Activated CD4-positive, alpha-beta T cell treated with anti-CD3 and anti-CD28 coated beads, Interleukin-2, amount 10 ng/mL, durations not matched to agents 7 days and 5 days (primary cell): ENCODE results near the gene LENG8. TPM values are rescaled to one million over a fixed set of nuclear protein-coding genes. Genes with fewer than 3 reads are reported as not detected.
"Not testable (repeated sequence)": the region's sequence is repeated elsewhere in the genome, so short reads cannot be mapped to it uniquely, and the experiment has no call there.

Experiments used
- CTCF ChIA-PET: fragments of 350-600 bp; sonication (Branson Sonifier 250); formaldehyde crosslinking; loops from one replicate; lab custom pipeline; 2021; ENCODE audit warnings: antibody characterized with exemption; lab: Charles Lee
- POLR2A ChIA-PET: fragments of 350-600 bp; sonication (Branson Sonifier 250); formaldehyde crosslinking; loops from one replicate; lab custom pipeline; 2021; ENCODE audit warnings: antibody characterized with exemption; lab: Charles Lee
- DNase-seq: peaks from one replicate; pipeline ENCODE4 v3.0.0-alpha.2; 2020
- H3K27ac Mint-ChIP-seq: one replicate; pipeline ENCODE4 v1.8.0; 2021; ENCODE audit warnings: mild to moderate bottlenecking, moderate library complexity, mixed read lengths
- H3K27me3 Mint-ChIP-seq: one replicate; pipeline ENCODE4 v1.8.0; 2021; ENCODE audit warnings: mixed read lengths
- H3K36me3 Mint-ChIP-seq: one replicate; pipeline ENCODE4 v1.8.0; 2021; ENCODE audit warnings: low read depth, mixed read lengths
- H3K4me1 Mint-ChIP-seq: one replicate; pipeline ENCODE4 v1.8.0; 2021; ENCODE audit warnings: mixed read lengths
- H3K4me3 Mint-ChIP-seq: one replicate; pipeline ENCODE4 v1.8.0; 2021; ENCODE audit warnings: mild to moderate bottlenecking, moderate library complexity, mixed read lengths
- H3K9me3 Mint-ChIP-seq: one replicate; pipeline ENCODE4 v1.8.0; 2021; ENCODE audit warnings: mixed read lengths
- total RNA-seq, 2 experiments: library from RNA; stranded (reverse); gene quantifications; one replicate each; pipeline ENCODE4 v1.2.3, GENCODE V29; 2021

Gene LENG8
- total RNA-seq, 2 experiments from 2014 or later = 245 to 248 TPM

DNA sequence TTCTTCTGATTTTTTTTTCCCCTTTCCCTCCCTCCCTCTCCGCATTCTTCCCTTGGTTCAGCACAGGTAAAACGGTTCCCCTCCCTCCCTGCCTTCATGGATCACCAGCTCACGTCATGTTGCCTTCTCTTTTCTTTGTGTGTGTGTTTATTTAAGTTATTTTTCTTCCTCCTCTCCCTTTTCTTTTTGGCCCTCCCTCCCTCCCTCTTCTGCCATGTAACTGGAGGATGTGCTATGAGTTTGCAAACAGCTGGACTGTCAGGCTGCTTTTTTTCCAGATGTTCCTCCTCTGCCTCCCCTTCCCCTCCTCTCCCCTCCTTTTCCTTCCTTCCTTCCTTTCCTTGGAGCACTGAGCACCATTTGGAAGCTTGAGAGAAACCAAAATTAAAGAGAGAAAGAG, 12.6 kb downstream of the LENG8 start:
- Mint-ChIP-seq H3K4me3 (peak overlapping the region; percentile 68), H3K9me3 (no peaks in the 10 kb centered on the region), H3K27ac (peak overlapping the region; percentile 86), H3K36me3 (peaks cover 32% of the 10 kb centered on the region), H3K27me3 (peaks cover 9% of the 10 kb centered on the region), H3K4me1 (peaks cover 40% of the 10 kb centered on the region)
- DNase-seq = no peak
- CTCF ChIA-PET = interaction anchor here (1.9 kb wide), 1 partner anchor 11 kb away, joined by 8 read pairs; no protein-coding TSS in a partner anchor
- POLR2A ChIA-PET = interaction anchor here (1.4 kb wide), 1 partner anchor 13 kb away, joined by 3 read pairs; the partner anchor contains the start of gene LENG8

DNA sequence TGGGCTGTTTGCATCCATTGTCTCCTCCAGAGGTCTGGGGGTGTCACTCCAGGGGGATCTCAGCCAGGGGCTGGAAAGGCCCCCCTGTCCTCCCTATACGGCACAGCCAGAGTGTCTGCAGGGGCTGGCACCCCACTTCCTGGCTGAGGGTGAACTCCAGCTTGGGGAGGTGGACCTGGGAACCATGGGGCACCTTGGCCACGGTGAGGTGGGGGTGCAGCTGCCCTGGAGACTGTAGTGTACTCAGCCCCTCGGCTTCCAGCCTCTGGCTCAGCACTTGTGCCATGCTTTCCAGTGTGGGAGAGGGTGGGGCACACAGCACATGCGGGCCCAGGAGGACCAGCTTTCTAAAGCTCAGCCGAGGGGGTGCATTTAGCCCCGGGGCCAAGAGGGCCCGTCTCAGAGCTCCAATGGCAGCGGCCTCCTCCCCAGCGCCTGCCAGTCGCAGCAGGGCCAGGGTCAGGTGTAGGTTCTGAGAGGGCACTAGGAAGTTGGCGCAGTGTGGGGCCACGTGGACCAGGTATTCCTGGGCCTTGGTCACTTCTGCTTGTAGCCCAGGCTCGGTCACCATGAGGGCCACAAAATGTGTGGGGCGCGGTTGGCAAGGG, 13.2 kb downstream of the LENG8 start:
- Mint-ChIP-seq H3K27me3 (peaks cover 9% of the 10 kb centered on the region), H3K36me3 (peaks cover 29% of the 10 kb centered on the region), H3K27ac (peak overlapping the region; percentile 86), H3K4me3 (peak overlapping the region; percentile 68), H3K4me1 (peaks cover 40% of the 10 kb centered on the region), H3K9me3 (no peaks in the 10 kb centered on the region)
- no peak for DNase-seq
- CTCF ChIA-PET = interaction anchor here (1.9 kb wide), 1 partner anchor 11 kb away, joined by 8 read pairs; no protein-coding TSS in a partner anchor
- POLR2A ChIA-PET = interaction anchor here (1.4 kb wide), 1 partner anchor 13 kb away, joined by 3 read pairs; the partner anchor contains the start of gene LENG8

DNA sequence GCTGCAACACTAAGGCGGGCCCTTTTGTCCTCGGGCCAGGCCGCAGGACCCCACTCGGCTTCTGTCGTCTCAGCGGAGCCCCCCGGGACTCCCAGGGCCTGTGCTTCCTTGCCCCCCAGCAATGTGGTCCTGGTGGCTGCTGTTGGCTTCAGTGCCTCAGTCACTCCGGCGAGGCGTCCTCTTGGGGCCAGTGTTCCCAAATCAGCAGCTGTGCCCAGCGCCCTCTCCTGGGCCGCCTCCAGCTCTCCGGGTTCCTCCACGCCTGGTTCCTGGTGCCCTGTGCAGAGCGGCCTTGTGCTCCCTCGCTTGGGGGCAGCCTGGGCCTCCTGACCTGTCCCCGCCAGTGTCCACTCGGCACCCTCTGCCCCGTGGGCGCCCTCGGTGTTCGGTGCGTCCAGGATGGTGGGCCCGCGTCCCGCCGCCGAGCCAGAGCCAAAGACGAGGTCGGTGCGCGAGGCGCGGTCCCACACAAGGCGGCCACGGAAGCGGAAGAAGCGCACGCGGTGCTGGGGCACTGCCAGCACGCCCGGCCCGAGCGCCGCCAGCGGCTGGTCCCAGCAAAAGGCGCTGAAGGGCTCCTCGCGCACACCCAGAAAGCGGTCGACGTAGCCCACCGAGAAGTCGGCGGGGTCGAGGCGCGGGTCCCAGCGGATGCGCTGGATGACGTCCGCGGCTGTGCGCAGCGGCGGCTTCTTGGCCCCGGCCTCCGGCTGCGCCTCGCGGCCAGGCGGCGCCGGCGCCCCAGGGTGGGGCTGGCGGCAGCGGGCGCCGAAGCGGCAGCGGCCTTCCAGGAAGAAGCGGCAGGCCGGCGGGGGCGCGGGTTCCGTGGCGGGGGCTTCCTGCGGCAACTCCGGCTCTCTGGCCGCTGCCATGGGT, 13.9 kb downstream of the LENG8 start:
- Mint-ChIP-seq H3K27me3 (peaks cover 10% of the 10 kb centered on the region), H3K9me3 (no peaks in the 10 kb centered on the region), H3K27ac (peak overlapping the region; percentile 89), H3K36me3 (peaks cover 27% of the 10 kb centered on the region), H3K4me3 (peak overlapping the region; percentile 79), H3K4me1 (peaks cover 40% of the 10 kb centered on the region)
- ChIA-PET POLR2A (interaction anchor here (0.7 to 1.5 kb wide), 3 partner anchors 14 to 135 kb away, joined by 3 to 12 read pairs (median 3); partner anchors contain the start of gene LENG8), CTCF (interaction anchor here (0.6 to 1.9 kb wide), 5 partner anchors 10 to 303 kb away, joined by 3 to 8 read pairs (median 4); partner anchors contain the start of gene LENG1)
- peak; percentile 73 for DNase-seq

DNA sequence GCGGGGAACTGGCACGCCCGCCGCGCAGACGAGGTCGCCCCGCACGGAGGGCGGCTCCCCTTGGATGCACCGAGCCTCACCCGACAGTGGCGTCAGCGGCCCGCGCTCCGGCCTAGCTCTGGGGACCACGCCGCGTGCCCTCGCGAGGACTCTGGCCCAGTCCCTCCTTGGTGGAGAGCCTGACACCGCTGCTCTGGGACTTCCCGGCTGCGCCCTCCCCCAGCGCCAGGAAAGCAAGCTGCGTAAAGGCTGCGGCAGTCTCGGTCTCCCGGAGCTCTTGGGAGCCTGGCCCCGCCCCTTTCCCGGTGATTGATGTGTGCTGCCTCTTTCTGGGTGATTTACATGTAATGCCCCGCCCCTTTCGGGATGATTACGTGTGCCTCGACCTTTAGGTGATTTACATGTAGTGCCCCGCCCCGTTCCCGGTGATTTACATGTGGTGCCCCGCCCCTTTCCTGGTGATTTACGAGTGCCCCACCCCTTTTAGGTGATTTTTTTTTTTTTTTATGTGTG, 14.6 kb downstream of the LENG8 start, which contains the start of gene LENG9:
Gene LENG9, minus strand, starts transcription at position 248 of the 513 bp plus-strand sequence. CDS start 252 bp downstream, outside the sequence.
- H3K27me3 Mint-ChIP-seq = peaks cover 16% of the 10 kb centered on the region
- DNase-seq = peak; percentile 98
- H3K4me1 Mint-ChIP-seq = peaks cover 38% of the 10 kb centered on the region
- H3K4me3 Mint-ChIP-seq = peak within 1 kb of the TSS; percentile 79
- H3K27ac Mint-ChIP-seq = peak within 1 kb of the TSS; percentile 89
- peaks cover 20% of the 10 kb centered on the region for H3K36me3 Mint-ChIP-seq
- CTCF ChIA-PET = interaction anchor here (0.6 to 1.4 kb wide), 4 partner anchors 10 to 304 kb away, joined by 3 to 5 read pairs (median 4); partner anchors contain the start of gene LENG1
- H3K9me3 Mint-ChIP-seq = no peaks in the 10 kb centered on the region
- POLR2A ChIA-PET = interaction anchor here (0.7 to 1.5 kb wide), 2 partner anchors 15 to 135 kb away, joined by 3 to 12 read pairs; partner anchors contain the start of gene LENG8

DNA sequence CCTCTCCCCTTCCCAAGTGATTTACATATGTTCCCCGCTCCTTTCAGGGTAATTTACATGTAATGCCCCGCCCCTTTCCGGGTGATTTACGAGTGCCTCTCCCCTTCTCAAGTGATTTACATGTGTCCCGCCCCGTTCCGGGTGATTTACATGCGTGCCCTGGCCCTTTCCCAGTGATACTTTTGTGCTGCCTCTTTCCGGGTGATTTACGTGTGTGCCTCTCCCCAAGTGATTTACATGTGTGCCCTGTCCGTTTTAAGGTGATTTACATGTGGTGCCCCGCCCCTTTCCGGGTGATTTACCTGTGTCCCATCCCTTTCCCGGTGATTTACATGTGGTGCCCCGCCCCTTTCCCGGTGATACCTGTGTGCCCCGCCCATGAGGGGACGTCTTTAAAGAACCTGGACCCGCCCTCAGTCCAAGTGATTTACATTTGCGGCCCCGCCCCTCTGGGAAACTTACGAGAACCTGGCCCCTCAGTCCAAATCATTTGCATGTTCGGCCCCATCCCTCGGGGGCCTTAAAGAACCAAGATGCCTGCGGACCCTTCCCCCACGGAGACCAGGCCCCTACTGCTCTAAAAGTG, 15.1 kb downstream of the LENG8 start:
- CTCF ChIA-PET = interaction anchor here (0.6 to 1.4 kb wide), 4 partner anchors 11 to 305 kb away, joined by 3 to 5 read pairs (median 4); partner anchors contain the start of gene LENG1
- Mint-ChIP-seq H3K4me3 (peak overlapping the region; percentile 79), H3K27ac (peak overlapping the region; percentile 89), H3K9me3 (no peaks in the 10 kb centered on the region), H3K27me3 (peaks cover 21% of the 10 kb centered on the region), H3K36me3 (peaks cover 16% of the 10 kb centered on the region), H3K4me1 (peaks cover 32% of the 10 kb centered on the region)
- POLR2A ChIA-PET = interaction anchor here (1.5 kb wide), 1 partner anchor 15 kb away, joined by 12 read pairs; the partner anchor contains the start of gene LENG8
- peak; percentile 92 for DNase-seq

DNA sequence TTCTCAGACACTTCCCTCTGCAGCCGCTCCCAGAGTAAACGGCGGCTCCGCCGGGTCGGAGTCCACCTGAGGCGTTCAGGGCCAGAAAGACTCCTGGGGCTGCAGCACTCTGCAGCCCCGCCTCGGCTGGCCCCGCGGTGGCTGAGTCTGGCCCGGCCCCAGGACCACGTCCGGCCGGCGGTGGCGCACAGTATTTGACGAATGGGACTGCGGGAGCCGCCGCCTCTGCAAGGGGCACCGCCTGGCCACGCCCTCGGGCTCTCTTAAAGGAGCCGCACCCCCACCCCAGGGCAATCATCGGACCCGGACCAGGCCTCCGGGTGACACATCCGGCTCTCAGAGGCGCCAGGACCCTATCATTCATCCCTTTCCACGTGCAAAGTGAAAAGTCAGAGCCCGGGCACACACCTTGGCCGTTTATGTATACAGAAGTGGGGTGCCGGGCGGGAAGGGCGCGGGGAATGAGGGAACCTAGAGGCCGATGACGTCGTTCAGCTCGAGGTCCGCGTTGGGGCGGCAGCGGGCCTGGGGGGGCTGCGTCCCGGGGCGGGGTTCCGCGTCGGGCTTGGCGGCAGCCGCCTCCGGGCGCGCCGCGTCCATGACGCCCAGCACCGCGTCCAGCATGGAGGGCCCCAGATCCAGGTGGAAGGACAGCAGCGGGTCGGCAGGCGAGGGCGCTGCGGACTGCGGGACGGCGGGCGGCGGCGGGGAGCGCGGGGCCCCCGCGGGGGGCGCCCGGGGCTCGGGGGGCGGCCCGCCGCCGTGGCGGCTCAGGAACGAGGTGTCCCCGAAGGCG, 15.8 kb downstream of the LENG8 start:
- no peaks in the 10 kb centered on the region for H3K9me3 Mint-ChIP-seq
- H3K4me3 Mint-ChIP-seq = peak overlapping the region; percentile 79
- POLR2A ChIA-PET = no interaction called here
- CTCF ChIA-PET = interaction anchor here (1.0 kb wide), 1 partner anchor 13 kb away, joined by 3 read pairs; no protein-coding TSS in a partner anchor
- H3K27me3 Mint-ChIP-seq = peaks cover 27% of the 10 kb centered on the region
- H3K4me1 Mint-ChIP-seq = peaks cover 28% of the 10 kb centered on the region
- peak overlapping the region; percentile 89 for H3K27ac Mint-ChIP-seq
- H3K36me3 Mint-ChIP-seq = peaks cover 10% of the 10 kb centered on the region
- DNase-seq = peak; percentile 84

DNA sequence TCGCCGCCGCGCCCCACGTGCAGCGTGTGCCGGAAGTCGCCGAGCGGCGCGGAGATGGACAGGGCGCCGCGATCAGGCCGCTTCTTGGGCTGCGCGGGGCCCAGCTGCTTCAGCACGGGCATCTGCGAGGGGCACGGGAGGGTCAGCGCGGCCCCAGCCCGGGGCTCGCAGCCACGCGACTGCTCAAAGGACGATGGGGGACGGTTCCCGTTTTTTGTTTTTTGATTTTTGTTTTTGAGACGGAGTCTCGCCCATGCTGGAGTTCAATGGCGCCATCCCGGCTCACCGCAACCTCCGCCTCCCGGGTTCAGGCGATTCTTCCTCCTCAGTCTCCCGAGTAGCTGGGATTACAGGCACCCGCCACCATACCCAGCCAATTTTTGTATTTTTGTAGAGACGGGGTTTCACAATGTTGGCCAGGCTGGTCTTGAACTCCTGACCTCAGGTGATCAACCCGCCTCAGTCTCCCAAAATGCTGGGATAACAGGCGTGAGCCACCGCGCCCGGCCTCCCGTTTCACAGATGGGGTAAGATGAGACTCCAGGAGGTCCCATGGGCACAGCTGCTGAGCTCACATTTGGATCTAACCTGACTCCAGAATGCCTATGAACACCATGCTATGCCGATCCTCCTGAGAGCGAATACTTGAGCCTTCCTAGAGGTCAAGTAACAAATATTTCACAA, 16.6 kb downstream of the LENG8 start:
- no peaks in the 10 kb centered on the region for H3K9me3 Mint-ChIP-seq
- H3K36me3 Mint-ChIP-seq = peaks cover 7% of the 10 kb centered on the region
- DNase-seq = no peak
- POLR2A ChIA-PET = no interaction called here
- peak overlapping the region; percentile 9 for H3K27ac Mint-ChIP-seq
- H3K4me1 Mint-ChIP-seq = peaks cover 27% of the 10 kb centered on the region
- CTCF ChIA-PET = interaction anchor here (1.0 kb wide), 1 partner anchor 12 kb away, joined by 3 read pairs; no protein-coding TSS in a partner anchor
- peak overlapping the region; percentile 41 for H3K4me3 Mint-ChIP-seq
- H3K27me3 Mint-ChIP-seq = peaks cover 34% of the 10 kb centered on the region

DNA sequence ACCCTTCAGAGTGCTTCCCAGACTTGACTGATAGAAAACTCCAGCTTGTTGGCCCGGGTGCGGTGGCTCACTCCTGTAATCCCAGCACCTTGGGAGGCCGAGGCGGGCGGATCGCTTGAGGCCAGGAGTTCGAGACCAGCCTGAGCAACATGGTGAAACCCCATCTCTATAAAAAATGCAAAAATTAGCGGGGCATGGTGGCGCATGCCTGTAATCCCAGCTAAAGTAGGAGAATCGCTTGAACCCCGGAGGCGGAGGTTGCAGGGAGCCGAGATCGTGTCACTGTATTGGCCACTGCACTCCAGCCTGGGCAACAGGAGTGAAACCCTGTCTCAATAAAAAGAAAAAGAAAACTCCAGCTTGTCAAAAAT, 17.1 kb downstream of the LENG8 start:
- H3K4me3 Mint-ChIP-seq, H3K27ac Mint-ChIP-seq, DNase-seq, H3K36me3 Mint-ChIP-seq, H3K9me3 Mint-ChIP-seq, CTCF ChIA-PET, POLR2A ChIA-PET: not testable (repeated sequence)
- peaks cover 29% of the 10 kb centered on the region for H3K4me1 Mint-ChIP-seq
- H3K27me3 Mint-ChIP-seq = peaks cover 38% of the 10 kb centered on the region

DNA sequence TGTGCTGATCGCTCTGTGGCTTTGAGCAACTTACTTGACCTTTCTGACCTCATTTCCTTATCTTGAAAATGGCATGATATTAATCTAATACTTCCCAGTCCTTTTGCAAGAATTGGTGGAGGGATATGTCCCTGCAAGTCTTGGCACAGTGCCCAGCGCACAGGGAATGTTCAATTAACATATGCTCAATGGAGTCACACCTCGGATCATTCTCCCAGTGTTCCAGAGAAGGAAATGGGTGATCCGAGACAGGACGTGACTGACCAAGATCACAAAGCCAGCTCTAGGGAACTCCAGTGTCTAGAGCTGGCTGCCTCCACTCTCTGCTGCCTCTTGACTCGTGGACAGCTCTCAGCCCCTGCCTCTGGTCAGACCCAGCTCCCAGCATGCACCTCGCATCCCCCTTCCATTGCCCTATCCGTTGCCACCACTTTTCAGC, 20.5 kb downstream of the LENG8 start:
- Mint-ChIP-seq H3K27ac (no peak overlapping the region), H3K4me1 (peaks cover 12% of the 10 kb centered on the region), H3K27me3 (peaks cover 46% of the 10 kb centered on the region), H3K9me3 (no peaks in the 10 kb centered on the region), H3K4me3 (no peak overlapping the region), H3K36me3 (no peaks in the 10 kb centered on the region)
- ChIA-PET CTCF (interaction anchor here (0.6 to 1.2 kb wide), 2 partner anchors 13 to 78 kb away, joined by 3 to 4 read pairs; no protein-coding TSS in a partner anchor), POLR2A (interaction anchor here (0.6 kb wide), 1 partner anchor 208 kb away, joined by 4 read pairs; no protein-coding TSS in a partner anchor)
- DNase-seq = no peak

DNA sequence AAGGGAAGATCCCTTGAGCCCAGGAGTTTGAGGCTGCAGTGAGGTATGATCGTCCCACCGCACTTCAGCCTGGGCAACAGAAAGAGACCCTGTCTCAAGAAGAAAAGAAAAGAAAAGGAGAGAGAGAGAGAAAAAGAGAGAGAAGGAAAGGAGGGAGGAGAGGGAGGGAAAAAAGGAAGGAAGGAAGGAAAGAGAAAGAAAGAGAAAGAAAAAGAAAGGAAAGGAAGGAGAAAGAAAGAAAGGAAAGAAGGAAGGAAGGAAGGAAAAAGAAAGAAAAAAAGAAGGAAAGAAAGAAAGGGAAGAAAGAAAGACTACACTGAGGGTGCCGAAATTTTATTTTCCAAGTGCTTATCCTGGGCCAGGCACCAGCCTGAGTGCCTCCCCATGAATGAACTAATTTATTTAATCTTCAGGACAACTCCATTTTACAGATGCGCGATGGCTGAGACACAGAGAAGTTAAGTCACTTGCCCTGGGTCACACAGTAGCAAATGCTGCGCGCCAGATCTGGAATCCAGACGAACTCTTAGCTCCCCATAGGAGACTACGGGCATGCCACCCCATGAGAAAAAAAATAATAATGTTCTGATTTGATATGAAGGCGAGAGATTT, 21.4 kb downstream of the LENG8 start:
- H3K4me3 Mint-ChIP-seq = no peak overlapping the region
- no peaks in the 10 kb centered on the region for H3K9me3 Mint-ChIP-seq
- no peak overlapping the region for H3K27ac Mint-ChIP-seq
- peaks cover 47% of the 10 kb centered on the region for H3K27me3 Mint-ChIP-seq
- H3K36me3 Mint-ChIP-seq = no peaks in the 10 kb centered on the region
- no peak for DNase-seq
- POLR2A ChIA-PET = no interaction called here
- peaks cover 9% of the 10 kb centered on the region for H3K4me1 Mint-ChIP-seq
- CTCF ChIA-PET = interaction anchor here (0.6 to 1.2 kb wide), 2 partner anchors 14 to 79 kb away, joined by 3 to 4 read pairs; no protein-coding TSS in a partner anchor
